22Rv1 (cell line): ENCODE data around the gene ACE.

Source experiments
- H3K27ac ChIP-seq: fragments of 450-650 bp; 2 replicates; pipeline ENCODE4 v1.5.1; 2017
- ZFX ChIP-seq: fragments of 450-650 bp; IDR thresholded peaks from 2 replicates; pipeline ENCODE4 v1.6.1; 2017; ENCODE audit warnings: antibody characterized with exemption, borderline replicate concordance
- TF ChIP-seq, protein P1 (sequence below): fragments of 450-650 bp; IDR thresholded peaks from 2 replicates; pipeline ENCODE4 v1.5.1; 2017; ENCODE audit warnings: mild to moderate bottlenecking

ACE gene

DNA sequence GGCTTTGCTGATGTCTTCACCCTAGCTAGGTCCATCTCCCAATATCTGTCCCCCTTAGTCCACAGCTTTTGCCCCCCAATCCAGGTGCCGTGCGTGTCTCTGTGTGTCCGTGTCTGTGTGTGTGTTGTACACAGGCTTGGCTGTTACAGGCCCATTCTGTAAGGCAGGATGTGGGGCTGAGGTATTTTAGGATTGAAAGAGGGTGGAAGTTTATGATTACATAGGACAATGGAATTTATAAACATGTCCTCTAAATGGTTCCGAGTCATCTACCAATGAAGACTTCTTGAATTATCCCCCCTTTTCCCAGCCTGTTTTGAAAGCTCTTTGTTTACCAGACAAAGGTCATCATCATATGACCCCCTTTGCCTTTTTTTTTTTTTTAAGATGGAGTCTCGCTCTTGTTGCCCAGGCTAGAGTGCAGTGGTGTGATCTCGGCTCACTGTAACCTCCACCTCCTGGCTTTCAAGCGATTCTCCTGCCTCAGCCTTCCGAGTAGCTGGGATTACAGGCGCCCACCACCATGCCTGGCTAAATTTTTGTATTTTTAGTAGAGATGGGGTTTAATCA is 21.9 kb downstream of the ACE start:
- H3K27ac ChIP-seq = 0 out of 2 replicates have a peak overlapping the region, but pooled peaks have one; percentile 17
- TF ChIP-seq ZFX = no peak
- TF ChIP-seq, protein P1, sequence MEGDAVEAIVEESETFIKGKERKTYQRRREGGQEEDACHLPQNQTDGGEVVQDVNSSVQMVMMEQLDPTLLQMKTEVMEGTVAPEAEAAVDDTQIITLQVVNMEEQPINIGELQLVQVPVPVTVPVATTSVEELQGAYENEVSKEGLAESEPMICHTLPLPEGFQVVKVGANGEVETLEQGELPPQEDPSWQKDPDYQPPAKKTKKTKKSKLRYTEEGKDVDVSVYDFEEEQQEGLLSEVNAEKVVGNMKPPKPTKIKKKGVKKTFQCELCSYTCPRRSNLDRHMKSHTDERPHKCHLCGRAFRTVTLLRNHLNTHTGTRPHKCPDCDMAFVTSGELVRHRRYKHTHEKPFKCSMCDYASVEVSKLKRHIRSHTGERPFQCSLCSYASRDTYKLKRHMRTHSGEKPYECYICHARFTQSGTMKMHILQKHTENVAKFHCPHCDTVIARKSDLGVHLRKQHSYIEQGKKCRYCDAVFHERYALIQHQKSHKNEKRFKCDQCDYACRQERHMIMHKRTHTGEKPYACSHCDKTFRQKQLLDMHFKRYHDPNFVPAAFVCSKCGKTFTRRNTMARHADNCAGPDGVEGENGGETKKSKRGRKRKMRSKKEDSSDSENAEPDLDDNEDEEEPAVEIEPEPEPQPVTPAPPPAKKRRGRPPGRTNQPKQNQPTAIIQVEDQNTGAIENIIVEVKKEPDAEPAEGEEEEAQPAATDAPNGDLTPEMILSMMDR = no peak

DNA sequence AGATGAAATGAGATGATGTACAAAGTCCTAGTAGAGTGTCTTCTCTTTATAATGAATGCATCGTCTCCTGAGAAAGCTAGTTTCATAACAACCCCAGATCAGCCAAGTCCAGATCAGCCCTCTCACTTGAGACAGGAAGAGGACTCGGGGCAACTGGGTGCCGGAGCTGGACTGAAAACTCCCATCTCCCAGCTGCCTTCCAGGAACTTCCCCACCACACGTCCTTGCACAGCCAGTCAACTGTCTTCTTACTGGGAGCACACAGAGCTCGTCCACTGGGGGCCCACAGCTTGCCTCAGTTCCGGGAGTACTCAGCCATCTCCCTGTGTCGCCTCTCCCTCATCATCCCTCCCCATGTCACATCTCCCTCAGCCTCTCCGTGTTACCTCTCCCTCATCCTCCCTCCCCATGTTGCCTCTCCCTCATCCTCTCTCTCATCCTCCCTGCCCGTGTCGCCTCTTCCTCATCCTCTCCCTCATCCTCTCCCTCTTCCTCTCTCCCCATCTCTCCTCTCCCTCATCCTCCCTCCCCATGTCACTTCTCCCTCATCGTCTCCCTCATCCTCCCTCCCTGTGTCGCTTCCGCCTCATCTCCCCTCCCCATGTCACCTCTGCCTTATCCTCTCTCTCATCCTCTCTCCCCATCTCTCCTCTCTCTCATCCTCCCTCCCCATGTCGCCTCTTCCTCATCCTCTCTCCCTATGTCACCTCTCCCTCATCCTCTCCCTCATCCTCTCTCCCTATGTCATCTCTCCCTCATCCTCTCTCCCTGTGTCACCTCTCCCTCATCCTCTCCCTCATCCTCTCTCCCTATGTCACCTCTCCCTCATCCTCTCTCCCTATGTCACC is 23.9 kb downstream of the ACE start:
- no peak overlapping the region for H3K27ac ChIP-seq
- TF ChIP-seq ZFX = no peak
- TF ChIP-seq, protein P1 = no peak

DNA sequence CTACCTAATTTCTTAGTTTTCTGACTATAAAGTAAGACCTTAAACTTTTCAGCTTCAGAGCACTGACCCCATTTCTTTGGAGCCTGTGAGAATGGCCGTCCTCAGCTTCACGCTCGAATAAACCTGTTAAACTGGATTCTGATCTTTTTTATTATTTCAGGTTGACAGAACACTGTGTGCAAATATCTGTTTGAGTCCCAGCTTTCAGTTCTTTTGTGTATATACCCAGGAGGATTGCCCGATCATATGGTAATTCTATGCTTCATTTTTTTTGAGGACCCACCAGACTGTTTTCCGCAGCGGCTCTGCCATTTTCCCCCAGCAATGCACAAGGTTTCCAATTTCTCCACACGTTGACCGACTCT is 26.5 kb downstream of the ACE start:
- TF ChIP-seq, protein P1 = no peak
- no peak for TF ChIP-seq ZFX
- H3K27ac ChIP-seq = peak overlapping the region; percentile 63

DNA sequence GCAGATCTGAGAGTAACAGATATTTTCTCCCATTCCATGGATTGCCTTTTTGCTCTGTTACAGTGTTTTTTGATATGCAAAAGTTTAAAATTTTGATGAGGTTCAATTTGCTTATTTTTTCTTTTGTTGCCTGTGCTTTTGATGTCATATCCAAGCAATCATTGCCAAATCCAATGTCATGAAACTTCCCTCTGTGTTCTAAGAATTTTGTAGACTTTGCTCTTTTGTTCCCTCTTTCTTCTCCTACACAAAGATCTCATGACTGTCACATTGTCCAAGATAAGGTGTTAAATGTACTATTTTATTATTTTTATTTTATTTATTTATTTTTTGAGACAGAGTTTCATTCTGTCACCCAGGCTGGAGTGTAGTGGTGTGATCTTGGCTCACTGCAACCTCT is 27.4 kb downstream of the ACE start:
- no peak overlapping the region for H3K27ac ChIP-seq
- TF ChIP-seq ZFX = no peak
- TF ChIP-seq, protein P1 = no peak

DNA sequence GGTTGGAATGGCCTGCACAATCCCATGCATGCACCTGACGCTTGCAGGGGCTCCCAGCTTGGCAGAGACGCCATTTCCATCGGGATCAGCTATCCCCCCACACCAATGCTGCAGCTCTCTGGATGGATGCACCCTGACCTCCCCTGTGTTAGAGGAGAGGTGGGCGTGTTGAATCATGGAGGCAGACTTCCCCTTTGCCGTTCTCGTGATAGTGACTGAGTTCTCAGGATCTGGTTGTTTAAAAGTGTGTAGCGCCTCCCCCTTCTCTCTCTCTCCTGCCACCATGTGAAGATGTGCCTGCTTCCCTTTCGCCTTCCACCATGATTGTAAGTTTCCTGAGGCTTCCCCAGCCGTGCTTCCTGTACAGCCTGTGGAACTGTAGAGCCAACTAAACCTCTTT is 28.5 kb downstream of the ACE start:
- no peak overlapping the region for H3K27ac ChIP-seq

DNA sequence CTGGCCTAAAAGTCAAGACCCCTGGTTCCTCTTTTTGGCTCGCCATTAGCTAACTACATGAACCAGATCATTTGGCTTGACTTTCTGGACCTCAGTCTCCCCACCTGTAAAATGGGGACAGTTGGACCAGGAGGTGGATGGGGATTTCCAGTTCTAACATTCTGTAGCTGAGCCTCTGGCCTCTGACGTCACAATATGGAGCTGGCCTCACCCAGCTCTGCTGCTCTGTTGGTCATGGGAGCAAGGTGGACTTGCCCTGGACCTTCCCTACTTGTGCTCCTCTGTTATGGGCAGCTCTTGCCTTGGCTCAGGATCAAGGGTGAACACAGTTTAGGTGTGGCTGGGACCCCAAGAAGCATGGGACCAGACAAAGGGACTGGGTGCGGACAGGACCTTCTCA is 29.8 kb downstream of the ACE start:
- TF ChIP-seq ZFX = no peak
- TF ChIP-seq, protein P1 = no peak
- no peak overlapping the region for H3K27ac ChIP-seq

More for the DNA sequence above, 28.5 kb downstream of the ACE start:
- TF ChIP-seq, protein P1 = no peak
- TF ChIP-seq ZFX = no peak

DNA sequence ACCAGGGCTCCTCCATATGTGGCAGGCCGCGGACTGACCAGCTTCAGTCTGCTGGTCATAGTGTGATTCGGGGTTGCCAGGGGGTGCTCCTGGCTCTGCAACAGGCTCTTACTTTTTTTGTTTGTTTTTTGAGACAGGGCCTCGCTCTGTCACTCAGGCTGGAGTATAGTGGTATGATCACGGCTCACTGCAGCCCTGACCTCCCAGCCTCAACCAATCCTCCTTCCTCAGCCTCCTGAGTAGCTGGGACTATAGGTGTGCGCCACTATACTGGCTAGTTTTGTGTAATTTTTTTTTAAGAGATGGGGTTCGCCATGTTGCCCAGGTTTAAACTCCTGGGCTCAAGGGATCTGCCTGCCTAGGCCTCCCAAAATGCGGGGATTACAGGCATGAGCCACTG is 34.5 kb downstream of the ACE start:
- TF ChIP-seq ZFX = no peak
- TF ChIP-seq, protein P1 = no peak

More for the DNA sequence above, 34.5 kb downstream of the ACE start:
- no peak overlapping the region for H3K27ac ChIP-seq
